ENCODE data around the gene C19orf18.

Gene C19orf18

DNA sequence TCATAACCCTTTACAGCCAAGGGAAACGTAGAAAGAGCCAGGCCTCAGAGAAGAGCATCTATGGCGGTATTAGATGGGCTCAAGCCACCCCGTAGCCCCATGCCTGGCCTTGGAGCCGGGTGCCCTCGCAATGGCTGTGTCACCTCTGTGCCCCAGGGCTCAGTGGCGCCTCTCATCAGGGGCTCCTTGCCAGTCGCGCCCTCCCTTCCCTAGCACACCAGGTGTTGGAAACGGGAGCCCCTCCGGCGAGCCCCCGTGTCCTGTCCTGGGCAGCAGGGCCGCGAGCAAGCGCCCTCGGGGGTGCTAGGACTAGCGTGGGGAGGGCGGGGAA, 27.3 kb downstream of the C19orf18 start:
- DNase-seq = no peak

DNA sequence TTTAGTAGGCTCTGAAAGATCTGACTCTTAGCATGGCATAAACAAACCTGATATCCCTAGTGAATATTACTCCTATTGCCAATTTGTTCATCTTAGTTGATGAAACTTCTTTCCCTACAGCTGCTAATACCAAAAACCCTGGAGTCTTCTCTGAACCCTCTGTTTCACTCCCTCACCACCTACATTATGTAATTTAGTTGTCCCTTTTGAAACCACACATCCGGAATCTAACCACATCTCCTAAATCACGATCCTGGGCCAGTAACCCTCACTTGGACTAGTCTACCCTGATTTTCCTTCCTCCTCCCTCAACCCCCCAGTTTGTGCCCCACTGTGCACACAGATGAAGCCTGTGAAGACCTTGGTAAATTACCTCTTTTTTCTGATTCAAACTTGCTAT, 28.0 kb downstream of the C19orf18 start:
- DNase-seq = no peak

DNA sequence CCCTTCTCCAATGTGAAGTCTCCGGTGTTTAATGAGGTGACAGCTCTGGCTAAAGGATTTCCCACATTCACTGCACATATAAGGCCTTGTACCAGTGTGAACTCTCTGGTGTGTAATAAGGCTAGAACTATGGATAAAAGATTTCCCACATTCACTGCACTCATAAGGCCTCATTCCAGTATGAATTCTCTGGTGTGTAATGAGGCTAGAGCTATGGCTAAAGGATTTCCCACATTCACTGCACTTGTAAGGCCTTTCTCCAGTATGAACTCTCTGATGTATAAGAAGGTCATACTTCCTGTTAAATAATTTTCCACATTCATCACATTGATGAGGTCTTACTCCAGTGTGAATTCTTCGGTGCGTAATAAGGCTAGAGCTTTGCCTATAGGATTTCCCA, 32.7 kb downstream of the C19orf18 start:
- no peak for DNase-seq

DNA sequence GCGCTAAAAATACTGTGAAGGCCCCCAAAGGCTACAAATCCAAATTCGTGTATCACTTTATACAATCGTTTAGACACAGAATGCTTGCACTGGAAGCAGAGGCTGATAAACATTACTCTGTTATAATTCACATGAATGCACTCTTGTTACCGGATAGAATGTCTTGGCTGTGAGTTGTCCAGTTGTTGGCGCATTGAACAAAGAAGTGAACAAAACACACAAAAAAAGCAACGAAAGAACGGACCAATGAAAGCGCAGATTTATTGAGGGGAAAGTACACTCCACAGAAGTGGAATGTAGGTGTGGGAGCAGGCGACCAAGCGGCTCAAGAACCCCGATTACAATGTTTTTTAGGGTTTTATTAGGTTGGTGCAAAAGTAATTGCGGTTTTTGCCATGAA, 38.6 kb downstream of the C19orf18 start:
- DNase-seq = no peak

DNA sequence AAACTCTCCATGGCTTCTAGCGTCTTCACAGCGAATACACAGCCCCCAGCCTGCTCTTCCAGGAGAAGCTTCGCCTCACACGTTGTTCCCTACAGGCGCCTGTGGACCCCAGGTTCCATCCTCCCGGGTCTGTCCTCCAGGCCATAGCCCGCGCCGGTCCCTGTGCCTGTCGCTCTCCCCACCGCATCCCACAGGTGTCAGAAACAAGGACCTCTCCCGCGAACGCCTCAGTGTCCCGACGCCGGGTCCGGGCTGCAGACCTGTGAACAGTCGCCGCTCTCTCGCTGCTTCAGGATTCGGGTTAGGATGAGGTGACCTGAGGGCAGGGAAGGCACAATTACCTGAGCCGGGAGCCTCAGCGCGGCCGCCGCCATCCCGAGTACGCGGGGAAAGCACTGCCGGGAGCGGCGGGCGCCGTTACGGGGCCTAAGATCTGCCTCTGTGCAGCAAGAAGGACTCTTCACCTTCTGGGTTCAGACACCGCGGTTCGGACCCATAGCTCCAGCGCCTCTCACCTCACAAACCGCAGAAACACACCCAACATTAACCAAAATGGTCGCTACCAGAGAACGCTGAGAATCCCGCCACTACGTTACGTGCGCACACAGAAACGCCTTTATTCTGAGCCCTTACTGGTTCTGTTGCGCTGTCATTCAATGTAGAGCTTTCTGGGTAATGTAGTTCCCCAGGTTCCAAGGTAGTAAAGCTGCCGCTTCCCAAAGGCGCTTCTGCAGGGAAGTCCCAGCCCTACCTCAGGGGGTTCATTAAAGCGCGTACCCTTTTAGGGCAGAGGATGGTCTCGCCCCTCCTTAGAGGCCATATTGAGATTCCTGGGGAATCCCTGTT, 39.3 kb downstream of the C19orf18 start, which contains the start of gene ZNF418:
TSS of gene ZNF418 (minus strand) at position 583 of the 846 bp plus-strand sequence. CDS start 1,580 bp downstream, outside the sequence.
- peak; percentile 41 to 83 for DNase-seq

DNA sequence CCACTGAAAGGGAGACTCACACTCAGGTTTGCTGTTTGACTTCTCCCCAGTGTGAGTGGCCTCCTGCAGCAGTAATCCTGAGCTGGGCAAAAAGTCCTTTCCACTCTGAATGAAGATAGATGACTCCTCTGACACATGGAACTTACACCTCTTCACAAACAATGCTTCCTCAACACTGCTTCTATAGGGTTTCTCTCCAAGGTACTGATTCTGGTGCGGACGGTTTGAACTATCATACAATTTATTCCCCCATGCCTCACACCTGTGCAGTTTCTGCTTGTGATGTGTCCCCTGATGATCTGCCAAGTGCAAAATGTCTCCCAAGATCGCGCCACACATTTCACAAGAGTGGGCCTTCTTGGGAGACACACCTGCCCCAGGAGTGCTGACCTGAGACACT, 46.7 kb downstream of the C19orf18 start:
- DNase-seq = no peak

DNA sequence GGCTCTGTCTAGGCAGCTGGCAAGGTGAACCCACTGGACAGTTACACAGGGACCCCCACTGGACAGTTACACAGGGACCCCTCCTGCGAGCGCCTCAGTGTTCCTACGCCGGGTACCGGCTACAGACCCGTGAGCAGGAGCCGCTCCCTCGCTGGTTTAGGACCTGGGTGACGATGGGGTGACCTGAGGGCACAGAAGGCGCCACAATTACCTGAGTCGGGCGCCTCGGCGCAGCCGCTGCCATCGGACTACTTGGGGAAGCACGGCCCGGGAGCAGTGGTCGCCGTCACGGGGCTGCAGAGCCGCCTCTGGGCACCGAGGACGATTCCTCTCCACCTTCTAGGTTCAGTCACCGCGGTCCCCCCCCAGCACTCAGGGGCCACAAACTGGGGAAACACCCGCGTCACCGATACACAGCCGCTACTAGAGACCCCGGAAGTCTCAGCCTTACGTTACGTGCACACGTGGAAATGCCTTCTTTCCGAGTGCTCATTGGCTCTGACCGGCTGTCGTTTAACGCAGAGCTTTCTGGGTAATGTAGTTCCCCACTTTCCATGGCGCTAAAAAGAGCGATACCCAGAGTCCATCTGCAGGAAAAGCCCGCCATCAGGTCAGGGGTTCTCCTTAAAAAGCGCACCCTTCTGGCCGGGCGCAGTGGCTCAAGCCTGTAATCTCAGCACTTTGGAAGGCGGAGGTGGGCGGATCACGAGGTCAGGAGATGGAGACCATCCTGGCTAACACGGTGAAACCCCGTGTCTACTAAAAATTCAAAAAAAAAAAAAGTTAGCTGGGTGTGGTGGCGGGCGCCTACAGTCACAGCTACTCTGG, 58.0 kb downstream of the C19orf18 start, which contains the start of gene ZNF417:
TSS of gene ZNF417 (minus strand) at position 425 of the 828 bp plus-strand sequence. CDS start at position 244, 181 bp downstream.
- peak; percentile 73 to 88 for DNase-seq

DNA sequence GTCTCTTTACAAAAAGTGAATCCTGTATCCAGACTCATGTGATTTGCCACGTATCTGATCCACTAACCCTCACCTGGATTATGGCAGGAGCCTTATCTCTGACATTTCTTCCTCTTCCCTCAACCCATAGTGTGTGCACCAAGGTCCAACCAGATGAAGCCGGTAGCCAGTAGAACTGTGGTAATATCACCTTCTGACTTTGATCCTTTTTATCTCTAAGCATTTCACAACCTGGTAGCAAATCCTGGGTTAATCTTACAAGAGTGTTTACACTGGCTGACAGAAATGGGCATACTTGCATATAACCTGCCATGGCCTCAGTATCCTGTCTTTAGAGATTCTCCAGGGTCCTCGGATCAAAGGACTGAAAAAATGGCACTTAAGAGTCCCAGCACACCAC, 59.8 kb downstream of the C19orf18 start:
- DNase-seq = no peak
